ENCODE results near the gene HMGB2.

DNA sequence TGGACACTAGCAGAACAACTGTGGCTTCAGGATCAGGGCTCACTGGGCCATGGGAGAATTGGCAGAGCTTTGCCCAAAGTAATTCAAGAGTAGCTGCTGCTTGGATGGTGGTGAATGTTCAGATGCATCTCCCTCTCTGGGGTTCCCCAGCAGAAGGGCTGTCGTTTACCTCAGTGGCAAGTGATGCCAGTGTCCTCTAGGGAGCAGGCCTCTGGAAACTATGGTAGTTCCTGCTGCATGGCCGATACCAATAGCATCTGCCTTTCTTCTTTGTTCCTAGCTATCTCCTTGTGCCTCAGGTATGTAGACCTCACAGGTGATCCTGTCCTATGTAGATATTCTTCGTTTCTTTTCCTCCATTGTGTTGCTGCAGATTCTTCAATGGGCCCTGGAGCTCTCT, 26.4 kb downstream of the HMGB2 start:
- no peak for TF ChIP-seq POLR2A (IDR thresholded peaks at IDR 0.05; ENCODE audit: extremely low read depth, insufficient read length)
- TF ChIP-seq CTCF (IDR thresholded peaks at IDR 0.05; ENCODE audit: low read depth, low read length), result no peak
- TF ChIP-seq MYC (IDR thresholded peaks at IDR 0.05; ENCODE audit: low read depth, low read length), result no peak
- TF ChIP-seq, protein P1, sequence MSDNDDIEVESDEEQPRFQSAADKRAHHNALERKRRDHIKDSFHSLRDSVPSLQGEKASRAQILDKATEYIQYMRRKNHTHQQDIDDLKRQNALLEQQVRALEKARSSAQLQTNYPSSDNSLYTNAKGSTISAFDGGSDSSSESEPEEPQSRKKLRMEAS (IDR thresholded peaks at IDR 0.05; ENCODE audit: low read depth, low read length), result no peak
